Fibroblast of skin of abdomen (primary cell): ENCODE results near the gene TFEC. TPM values are rescaled to one million over a fixed set of nuclear protein-coding genes. Genes with fewer than 3 reads are reported as not detected.
"Not testable (repeated sequence)": the region's sequence is repeated elsewhere in the genome, so short reads cannot be mapped to it uniquely, and the experiment has no call there.

Experiments used
- DNase-seq: peaks from one replicate; pipeline ENCODE4 v3.0.0-alpha.2; 2013
- polyA plus RNA-seq, 2 experiments: library from polyadenylated mRNA; unstranded; fragments of 120-200 nt; gene quantifications; one replicate each; pipeline ENCODE4 v1.2.1, GENCODE V29; 2013; ENCODE audit not compliant: insufficient read length in 2 of 2

The TFEC gene, protein sequence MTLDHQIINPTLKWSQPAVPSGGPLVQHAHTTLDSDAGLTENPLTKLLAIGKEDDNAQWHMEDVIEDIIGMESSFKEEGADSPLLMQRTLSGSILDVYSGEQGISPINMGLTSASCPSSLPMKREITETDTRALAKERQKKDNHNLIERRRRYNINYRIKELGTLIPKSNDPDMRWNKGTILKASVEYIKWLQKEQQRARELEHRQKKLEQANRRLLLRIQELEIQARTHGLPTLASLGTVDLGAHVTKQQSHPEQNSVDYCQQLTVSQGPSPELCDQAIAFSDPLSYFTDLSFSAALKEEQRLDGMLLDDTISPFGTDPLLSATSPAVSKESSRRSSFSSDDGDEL
- not detected for polyA plus RNA-seq (2013, experiment 1 of 2; ENCODE audit: insufficient read length)
- polyA plus RNA-seq (2013, experiment 2 of 2; ENCODE audit: insufficient read length), result not detected

DNA sequence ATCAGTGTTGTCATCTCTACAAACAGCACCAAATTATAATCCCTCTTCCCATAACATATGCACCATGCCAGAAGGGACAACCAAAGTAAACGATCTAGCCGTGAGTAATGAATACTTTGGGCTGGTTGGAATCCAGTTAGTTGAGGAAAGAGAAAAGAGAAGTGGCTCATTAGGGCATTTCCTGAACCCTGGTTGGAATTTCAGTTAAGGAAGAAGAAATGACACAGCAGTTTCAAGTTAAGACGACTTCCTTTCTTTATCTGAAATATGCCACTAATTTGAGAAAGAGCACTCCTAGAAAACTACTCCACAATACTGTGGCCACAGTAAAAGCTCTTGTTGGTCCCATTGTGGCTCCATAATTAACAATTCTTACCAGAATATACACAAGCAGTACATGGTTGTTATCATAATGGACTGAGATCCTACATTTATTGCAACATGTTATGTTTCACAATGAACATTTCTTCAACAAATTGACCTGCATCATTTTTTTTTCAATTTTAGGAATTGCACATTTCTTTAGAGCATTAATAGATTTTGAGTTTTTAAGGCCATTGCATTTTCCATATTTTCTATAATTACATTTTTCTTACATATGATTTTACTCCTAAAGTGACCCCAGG is at the start of gene TFEC:
Gene TFEC (minus strand): TSS at position 113 of the 626 bp plus-strand sequence. CDS start 46,322 bp downstream, outside the sequence.
- DNase-seq, result peak; percentile 3

DNA sequence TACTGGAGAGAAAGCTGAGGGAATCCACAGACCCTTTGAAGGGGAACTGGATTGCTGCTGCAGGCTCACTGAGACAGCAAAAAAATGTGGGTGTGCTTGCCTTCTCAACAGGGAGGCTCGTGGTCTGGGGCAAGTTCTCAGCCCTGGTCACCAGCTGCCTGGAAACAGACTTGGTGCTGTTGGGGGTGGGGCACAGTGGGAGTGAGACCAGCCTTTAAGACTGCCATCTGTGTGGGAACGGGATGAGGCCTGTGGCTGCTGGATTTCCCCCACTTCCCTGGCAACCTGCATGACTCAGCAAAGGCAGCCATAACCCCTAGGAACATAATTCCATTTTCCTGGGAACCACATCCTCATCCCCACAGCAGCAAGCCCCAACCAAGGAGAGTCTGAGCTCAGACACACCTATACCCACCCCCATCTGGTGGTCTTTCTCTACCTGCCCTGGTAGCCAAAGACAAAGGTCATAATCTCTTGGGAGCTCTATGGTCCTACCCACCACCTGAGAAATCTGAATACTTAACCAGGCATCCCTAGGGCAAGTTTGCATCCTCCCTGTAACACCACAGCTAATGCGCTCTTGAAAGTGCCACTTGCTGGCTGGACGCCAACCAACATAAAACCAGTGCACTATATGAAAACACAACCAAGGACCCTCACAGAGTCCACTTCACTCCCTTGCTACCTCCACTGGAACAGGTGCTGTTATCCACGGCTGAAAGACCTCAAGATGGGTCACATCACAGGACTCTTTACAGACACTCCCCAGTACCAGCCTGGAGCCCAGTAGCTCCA is 45.0 kb upstream of the TFEC start:
- peak; percentile 4 for DNase-seq

DNA sequence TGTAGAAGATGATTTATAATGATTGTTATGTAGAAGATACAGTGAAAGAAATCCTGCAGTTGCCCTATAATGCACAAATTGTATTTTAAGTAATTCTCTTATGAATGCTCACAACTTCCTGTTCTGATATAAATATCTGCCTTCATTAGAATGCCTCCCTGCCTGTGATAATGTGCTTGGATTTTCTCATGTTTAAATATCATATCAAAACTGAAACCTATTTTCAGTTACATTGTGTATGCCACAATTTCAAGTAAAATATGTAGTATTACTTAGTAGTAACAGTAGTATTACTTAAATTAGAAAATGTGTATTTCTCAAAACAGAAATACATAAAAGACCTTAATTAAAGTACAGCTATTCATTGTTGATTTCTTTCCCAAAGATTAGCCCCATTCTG is 41.1 kb upstream of the TFEC start:
- DNase-seq, result no peak

DNA sequence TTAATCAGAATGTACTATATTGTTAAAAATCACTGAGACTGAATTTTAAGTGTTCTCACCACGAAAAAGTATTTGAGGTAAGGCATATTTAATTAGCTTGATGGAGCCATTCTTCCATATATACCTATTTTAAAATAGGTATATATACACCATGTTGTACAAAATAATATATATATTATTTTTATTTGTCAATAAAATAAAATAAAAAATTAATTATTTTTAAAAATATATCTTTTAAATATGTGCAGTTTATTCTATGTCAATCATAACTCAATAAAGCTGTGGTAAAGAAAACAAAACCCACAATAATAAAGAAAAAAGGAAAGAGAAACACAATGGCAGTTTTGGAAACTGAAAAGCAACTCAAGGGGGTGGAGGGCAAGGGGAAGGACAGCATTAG is 33.6 kb upstream of the TFEC start:
- no peak for DNase-seq

DNA sequence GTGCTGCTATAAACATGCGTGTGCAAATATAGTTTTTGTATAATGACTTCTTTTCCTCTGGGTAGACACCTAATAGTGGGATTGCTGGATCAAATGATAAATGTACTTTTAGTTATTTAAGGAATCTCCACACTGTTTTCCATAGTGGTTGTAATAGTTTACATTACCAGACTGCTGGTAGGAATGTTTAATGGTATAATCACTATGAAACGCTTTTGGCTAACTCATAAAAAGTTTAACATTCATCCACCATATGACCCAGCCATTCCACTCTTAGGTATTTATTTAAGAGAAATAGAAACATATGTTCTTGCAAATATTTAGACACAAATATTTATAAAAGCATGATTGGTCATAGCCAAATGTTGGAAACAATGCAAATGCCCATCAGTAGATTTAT is 32.1 kb upstream of the TFEC start:
- DNase-seq, result peak; percentile 5

DNA sequence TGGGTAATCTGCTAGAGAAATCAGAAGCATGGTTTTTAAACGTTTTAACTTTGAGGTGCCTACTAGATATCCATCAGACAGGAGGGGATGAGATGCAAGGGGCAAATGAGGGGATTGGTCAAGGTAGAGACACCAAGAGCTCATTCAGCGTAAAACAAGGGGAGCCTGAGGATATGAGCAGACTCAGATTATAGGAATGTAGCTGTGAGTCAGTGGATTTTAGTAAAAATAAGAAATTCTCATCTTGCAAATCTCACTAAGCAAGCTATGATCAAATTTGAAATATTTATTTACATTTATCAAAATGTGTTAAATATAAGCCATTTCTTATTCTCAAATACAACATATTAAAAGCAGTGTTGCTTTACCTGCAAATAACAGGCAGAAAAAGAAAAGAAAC is 21.4 kb upstream of the TFEC start:
- no peak for DNase-seq

DNA sequence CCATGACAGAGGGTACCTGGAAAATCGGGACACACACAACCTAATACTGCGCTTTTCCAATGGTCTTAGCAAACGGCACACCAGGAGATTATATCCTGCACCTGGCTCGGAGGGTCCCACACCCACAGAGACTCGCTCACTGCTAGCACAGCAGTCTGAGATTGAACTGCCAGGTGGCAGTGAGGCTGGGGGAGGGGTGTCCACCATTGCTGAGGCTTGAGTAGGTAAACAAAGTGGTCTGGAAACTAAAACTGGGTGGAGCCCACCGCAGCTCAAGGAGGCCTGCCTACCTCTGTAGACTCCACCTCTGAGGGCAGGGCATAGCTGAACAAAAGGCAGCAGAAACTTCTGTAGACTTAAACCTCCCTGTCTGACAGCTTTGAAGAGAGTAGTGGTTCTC is 16.7 kb upstream of the TFEC start:
- DNase-seq, result not testable (repeated sequence)

DNA sequence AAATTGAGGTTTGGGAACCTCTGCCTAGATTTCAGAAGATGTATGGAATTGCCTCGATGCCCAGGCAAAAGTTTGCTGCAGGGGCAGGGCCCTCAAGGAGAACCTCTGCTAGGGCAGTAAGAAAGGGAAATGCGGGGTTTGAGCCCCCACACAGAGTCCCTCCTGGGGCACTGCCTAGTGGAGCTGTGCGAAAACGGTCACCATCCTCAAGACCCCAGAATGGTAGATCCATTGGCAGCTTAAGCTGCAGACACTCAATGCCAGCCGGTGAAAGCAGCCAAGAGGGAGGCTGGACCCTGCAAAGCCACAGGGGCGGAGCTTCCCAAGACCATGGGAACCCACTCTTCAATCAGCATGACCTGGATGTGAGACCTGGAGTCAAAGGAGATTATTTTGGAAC is 15.0 kb upstream of the TFEC start:
- DNase-seq, result no peak

DNA sequence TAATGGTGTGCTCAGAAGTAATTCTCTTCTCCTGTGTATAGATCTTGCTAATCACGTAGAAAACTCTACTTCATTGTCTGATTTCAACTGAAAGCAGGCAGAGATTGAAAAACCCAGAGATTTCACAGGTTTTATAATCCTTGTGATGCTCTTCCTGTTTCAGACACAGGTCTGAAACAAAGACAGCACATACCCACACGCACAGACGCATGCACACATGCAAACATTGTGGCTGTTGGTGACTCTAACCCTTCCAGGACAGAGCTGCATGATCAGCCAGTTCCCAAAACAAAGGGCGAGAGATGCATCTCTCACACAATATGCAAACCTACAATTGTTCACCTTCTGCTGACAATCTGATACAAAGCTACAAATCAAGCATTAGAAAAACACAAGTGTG is 11.1 kb upstream of the TFEC start:
- DNase-seq, result no peak

DNA sequence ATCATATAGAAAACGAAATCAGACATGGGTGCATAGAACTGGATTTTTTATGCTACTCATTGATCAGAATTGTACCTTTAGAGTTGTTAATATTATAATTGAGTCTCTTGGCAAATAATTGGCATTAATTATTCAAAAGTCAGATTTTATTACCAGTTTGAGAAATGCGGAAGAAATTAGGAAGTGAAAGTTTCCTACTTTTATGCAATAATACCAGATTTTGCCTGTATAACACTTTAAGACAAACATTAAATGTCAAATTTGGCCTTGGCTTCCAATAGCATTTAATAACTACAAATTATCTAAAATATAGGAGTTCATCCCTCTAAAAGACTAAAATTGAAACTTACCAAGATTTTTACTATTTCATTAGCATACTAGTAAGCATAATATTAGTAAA is 6.8 kb upstream of the TFEC start:
- no peak for DNase-seq

DNA sequence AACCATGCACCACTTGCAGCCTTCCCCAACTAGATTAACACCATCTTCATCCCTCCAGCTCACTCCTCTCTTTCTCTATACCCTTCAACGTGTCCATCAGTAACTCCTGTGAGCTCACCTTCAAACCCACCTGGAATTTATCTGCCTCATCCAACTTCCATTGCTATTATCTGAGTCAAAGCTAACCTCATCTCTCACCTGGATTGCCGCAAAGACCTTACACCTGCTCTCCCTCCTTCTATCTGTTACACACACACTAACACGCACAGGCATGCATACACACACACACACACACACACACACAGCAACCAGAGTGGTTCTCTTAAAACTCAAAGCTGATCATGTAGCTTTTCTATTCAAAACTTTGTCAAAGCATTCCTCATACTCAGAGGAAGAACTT is 3.8 kb upstream of the TFEC start:
- DNase-seq, result no peak

DNA sequence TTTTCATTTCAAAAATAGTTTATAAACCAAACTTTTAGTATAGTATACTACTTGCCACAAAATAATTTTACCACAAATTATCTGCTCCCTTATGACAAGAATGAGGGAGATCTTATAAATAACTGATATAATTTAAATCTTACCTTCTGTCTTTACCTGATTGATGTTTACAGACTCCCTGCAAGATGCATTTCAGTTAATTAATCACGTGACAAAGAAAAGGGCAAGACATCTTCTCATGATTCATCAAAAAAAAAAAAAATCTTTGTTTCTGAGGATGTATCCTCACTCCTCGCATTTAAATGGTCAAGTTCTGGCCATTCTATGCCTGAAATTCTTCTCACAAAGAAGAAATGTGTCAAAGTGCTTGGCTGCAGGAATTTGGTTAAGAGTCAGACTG is 2.3 kb upstream of the TFEC start:
- no peak for DNase-seq

DNA sequence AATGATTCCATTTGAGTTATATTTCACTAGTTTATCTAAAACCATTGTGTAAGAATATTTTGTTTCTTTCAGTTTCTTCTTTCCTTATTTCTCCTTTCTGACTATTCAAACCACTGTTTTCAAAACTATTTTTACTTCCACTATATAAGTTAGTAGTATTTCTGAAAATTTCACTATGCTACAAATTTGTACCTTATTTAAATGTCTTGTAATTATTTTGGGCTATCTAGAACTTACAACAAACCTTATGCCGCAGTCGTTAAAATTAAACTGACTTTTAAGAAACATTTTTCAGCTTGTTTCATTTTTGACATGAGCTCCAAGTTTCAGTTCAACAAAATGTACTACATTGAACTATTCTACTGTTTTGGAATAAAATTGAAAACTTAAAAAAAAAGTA is 1.8 kb downstream of the TFEC start:
- DNase-seq, result no peak

DNA sequence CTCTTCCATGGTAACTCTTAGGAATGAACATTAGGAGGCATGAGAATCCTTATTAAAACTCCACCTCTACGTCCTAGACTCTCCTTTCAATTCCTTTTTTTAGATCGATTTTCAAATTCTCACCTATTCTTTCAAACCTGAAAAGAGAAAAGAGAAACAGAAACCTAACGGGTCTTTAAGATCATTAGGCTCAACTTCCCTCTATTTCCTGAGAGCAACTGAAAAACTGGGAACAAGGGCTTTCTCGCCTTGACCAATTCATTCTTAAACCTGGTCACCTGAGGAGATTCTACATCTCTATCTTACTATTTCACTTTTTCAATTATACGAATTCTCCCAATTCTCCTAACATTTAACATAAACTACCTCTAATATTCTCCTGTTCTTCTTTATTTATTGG is 2.8 kb downstream of the TFEC start:
- DNase-seq, result no peak

DNA sequence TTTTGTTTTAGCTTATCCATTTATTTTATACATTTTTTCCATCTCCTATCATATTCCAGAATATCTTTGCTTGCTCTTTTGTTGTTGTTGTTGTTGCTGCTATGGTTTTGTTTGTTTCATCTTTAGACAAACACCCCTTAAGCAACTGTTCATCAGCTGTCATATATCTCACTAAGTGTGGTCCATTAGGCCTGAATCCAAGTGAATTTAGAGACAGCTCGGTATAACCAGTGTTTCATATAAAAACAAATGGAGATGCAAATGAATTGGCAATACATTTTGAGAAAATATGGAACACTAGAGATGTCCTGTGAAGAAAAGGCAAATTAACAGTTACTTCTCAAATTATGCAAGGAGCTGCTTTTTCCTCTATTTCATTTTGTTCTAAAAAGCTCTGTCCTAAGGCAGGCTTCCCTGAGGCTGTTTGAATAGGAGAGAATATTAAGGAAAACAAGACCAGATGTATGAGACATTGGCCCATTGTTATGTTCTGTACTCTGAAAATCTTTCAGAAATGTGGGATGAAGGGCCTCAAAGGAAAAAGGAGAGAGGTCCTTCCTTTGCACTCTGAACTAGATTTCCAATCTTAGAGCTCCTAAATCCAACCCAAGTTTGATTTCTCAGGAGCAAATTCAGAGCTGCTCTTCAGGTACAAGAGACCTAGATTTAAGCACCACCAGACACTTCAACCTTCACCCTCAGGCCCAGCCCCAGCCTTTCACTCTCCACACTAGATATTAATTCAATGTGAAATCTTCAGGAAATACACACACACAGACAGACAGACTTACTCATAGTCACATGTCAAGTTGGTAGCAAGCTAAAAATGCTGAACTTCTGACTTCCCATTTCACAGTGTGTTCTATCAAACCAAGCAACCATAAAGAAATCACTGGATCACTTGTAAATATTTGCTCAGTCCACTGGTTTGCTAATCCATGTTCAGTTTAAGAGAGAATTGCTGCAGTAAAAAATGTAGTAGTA is 5.4 kb downstream of the TFEC start:
- DNase-seq, result no peak

DNA sequence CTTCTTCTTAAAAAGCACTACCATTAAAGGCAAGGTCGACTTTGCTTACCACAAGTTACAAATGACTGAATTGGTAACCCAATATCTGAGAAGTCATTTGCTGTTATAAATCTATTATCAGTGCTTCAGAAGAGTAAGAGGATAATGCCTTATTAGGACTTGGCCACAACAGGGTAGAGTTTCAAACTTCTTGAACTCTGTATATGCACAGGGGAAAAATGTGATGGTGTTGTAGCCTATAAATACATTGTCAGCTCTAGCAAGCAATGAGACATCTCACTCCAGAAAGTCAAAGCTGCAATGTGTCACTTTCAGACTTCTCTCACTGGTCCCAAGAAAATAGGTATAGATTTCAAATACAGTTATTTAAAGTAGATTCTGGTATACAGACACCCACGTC is 9.3 kb downstream of the TFEC start:
- DNase-seq, result no peak

DNA sequence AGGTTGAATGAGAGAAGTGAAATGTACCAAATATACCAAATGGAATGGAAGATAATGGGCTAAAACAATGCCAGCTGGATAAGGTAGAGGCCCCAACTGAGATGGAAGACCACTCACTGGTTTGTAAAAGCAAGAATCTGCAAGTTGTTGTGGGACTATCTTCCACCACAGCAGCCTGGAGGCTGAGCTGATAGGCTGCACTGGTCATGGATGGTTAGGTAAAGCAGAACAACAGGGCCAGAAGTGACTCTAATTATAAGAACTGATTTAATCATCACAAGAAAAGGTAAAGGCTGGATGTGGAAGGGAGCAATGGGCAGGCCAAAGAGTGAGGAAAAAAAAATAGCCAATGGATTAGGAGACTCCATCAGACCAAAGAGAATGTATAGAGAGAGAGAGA is 11.8 kb downstream of the TFEC start:
- no peak for DNase-seq

DNA sequence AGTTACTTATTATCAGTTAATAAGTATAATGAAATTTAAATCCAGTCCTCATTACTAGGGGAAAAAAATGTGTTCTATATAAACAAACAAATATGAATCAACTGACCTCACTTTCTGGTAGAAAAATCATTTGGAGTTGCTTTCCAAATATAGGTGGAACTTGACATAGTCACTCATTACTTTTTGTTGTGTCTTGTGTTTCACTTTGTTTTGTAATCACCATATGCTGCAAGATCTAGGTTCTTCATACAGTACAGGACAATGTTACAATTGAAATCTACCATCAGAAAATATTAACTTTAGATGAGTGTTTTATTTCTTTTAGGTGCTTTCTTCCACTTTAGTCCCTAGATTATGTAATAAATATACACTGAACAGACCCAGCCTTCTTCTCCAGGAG is 16.9 kb downstream of the TFEC start:
- no peak for DNase-seq

DNA sequence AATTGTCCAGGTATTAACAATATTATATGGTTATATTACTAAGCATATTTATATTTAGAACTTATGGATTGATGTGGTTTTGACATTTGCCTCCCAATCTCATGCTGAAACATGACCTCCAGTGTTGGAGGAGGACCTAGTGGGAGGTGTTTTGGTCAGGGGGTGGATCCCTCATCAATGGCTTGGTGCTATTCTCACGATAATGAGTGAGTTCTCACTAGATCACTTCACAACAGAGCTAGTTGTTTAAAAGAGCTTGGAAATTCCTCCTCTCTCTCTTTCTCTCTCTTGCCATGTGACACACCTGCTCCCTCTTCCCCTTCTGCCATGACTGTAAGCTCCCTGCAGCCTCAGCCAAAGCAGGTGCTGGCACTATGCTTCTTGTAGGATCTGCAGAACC is 19.0 kb downstream of the TFEC start:
- no peak for DNase-seq

DNA sequence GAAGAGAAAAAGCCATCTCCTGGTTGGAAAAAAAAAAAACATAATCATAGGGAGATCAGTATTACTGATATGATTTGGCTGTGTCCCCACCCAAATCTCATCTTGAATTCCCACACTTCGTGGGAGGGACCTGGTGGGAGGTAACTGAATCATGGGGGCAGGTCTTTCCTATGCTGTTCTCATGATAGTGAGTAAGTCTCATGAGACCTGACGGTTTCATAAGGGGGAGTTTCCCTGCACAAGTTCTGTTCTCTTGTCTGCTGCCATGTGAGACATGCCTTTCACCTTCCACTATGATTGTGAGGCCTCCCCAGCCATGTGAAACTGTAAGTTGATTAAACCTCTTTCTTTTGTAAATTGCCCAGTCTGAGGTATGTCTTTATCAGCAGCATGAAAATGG is 25.8 kb downstream of the TFEC start:
- DNase-seq, result not testable (repeated sequence)

DNA sequence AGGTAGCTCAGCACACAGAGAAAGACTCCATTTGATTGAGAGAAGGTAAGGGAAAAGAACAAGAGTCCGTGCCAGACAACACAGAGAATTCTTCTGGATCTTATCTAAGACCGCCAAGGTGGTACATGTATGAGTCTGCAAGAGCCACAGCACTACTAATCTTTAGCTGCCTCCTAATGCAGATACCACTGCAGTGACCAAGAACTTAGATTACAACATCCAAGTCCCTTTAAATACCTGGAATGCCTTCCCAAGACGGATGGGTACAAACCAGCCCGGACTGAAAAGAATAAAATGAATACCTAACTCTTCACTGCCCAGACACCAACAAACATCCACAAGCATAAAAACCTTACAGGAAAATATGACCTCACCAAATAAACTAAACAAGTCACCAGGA is 33.3 kb downstream of the TFEC start:
- no peak for DNase-seq

DNA sequence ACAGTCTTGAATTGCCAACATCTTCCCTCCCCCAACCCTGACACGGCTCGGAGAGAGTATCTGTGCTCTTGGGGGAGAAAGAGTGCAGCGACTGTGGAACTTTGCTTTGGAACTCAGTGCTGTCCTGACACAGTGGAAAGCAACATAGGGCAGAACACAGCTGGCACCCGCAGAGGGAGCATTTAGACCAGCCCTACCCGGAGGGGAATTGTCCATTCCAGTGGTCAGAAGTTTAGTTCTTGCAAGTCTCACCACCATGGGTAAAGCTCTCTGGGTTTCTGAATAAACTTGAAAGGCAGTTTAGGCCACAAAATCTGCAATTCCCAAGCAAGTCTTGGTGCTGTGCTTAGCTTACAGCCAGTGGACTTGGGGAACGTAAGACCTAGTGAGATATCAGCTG is 34.9 kb downstream of the TFEC start:
- DNase-seq, result no peak
